T-helper 1 cell treated with Interleukin-12 subunit alpha and Interleukin-12 subunit beta and Interleukin-4 antibody, amounts not matched to agents 30 μg/mL and 1 μg/mL, for 36 hours (primary cell): ENCODE results near the gene ZMIZ1.

Experiments used
- H3K27ac Mint-ChIP-seq: one replicate; pipeline ENCODE4 v1.8.0; 2021; ENCODE audit warnings: mild to moderate bottlenecking, mixed read lengths
- H3K27me3 Mint-ChIP-seq: one replicate; pipeline ENCODE4 v1.8.0; 2021; ENCODE audit warnings: low read depth, mixed read lengths
- H3K36me3 Mint-ChIP-seq: one replicate; pipeline ENCODE4 v1.8.0; 2021; ENCODE audit warnings: low read depth, mixed read lengths
- H3K4me1 Mint-ChIP-seq: one replicate; pipeline ENCODE4 v1.8.0; 2021; ENCODE audit warnings: low read depth, mixed read lengths
- H3K4me3 Mint-ChIP-seq: one replicate; pipeline ENCODE4 v1.8.0; 2021; ENCODE audit warnings: mild to moderate bottlenecking, moderate library complexity, mixed read lengths
- H3K9me3 Mint-ChIP-seq: one replicate; pipeline ENCODE4 v1.8.0; 2021; ENCODE audit warnings: mixed read lengths

Gene ZMIZ1

DNA sequence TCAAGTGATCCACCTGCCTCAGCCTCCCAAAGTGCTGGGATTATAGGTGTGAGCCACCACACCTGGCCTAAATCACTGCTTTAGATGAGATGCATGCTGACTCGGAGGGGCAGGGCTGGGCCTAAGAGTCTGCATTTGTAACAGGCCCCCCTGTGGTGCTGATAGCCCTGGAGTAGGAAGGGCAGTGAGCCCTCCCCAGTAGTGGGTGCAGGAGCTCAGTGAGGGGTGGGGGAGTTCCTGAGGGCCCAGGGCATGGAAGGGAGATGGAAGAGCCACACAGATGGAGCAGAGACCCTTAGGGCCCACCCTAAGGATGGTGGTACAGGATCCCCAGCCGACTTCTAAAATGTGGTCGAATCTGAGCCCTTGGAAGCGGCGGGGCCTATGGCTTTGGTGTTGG lies 146.8 kb downstream of the ZMIZ1 start:
- Mint-ChIP-seq H3K36me3 (peaks cover 2% of the 10 kb centered on the region), H3K27me3 (no peaks in the 10 kb centered on the region), H3K9me3 (no peaks in the 10 kb centered on the region), H3K4me1 (no peaks in the 10 kb centered on the region), H3K27ac (no peak overlapping the region), H3K4me3 (no peak overlapping the region)

DNA sequence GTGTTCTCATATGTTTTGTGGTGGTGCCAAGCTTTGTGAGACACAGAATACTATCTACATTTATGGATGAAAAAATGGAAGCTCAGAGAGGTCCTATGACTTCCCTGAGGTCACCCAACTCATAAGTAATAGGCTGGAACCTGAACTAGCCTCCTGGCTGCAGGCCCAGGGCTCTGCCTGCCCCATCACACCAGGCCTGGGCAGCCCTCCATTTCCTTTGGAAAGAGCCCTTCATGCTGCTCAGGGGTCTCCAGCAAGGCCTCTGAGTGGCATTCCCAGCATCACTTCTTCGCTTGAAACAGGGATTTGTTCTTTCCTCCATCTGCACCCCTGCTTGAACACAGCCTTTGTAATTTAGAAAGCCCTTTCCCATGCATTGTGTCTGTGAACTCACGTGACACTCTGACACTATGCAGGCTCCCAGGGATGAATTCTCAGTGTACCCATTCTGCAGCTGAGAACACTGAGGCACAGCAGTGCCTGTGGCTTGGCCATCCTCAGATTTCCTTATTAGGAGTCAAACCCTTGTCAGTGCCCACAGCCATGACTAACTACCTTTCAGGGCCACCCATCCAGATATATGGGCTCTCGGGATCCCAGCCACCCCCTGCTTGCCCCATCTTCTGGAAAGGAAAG lies 150.7 kb downstream of the ZMIZ1 start:
- no peak overlapping the region for H3K27ac Mint-ChIP-seq
- H3K9me3 Mint-ChIP-seq: no peaks in the 10 kb centered on the region
- no peaks in the 10 kb centered on the region for H3K4me1 Mint-ChIP-seq
- H3K36me3 Mint-ChIP-seq: peaks cover 2% of the 10 kb centered on the region
- no peak overlapping the region for H3K4me3 Mint-ChIP-seq
- H3K27me3 Mint-ChIP-seq: no peaks in the 10 kb centered on the region

DNA sequence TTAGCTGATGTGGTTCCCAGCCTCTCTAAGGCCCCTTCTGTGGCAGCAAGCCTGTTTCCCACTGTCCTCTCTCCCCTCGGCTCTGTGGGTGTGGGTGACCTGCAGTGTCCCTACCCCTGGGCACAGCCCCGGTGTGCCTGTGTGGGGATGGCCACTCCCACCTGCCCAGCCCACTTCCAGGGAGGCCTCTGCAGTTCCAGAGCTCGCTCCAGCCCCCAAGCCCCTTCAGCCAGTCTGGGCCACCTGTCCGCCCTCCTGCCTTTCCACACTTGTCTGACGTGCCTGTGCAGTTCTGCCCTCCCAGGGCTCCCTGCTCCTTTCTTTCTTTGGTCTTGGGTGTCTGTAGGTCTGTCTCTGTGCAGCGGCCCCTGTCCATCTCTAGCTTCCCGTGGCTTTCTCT lies 151.5 kb downstream of the ZMIZ1 start:
- H3K4me3 Mint-ChIP-seq: no peak overlapping the region
- H3K27me3 Mint-ChIP-seq: no peaks in the 10 kb centered on the region
- H3K4me1 Mint-ChIP-seq: no peaks in the 10 kb centered on the region
- H3K27ac Mint-ChIP-seq: no peak overlapping the region
- peaks cover 2% of the 10 kb centered on the region for H3K36me3 Mint-ChIP-seq
- H3K9me3 Mint-ChIP-seq: no peaks in the 10 kb centered on the region

DNA sequence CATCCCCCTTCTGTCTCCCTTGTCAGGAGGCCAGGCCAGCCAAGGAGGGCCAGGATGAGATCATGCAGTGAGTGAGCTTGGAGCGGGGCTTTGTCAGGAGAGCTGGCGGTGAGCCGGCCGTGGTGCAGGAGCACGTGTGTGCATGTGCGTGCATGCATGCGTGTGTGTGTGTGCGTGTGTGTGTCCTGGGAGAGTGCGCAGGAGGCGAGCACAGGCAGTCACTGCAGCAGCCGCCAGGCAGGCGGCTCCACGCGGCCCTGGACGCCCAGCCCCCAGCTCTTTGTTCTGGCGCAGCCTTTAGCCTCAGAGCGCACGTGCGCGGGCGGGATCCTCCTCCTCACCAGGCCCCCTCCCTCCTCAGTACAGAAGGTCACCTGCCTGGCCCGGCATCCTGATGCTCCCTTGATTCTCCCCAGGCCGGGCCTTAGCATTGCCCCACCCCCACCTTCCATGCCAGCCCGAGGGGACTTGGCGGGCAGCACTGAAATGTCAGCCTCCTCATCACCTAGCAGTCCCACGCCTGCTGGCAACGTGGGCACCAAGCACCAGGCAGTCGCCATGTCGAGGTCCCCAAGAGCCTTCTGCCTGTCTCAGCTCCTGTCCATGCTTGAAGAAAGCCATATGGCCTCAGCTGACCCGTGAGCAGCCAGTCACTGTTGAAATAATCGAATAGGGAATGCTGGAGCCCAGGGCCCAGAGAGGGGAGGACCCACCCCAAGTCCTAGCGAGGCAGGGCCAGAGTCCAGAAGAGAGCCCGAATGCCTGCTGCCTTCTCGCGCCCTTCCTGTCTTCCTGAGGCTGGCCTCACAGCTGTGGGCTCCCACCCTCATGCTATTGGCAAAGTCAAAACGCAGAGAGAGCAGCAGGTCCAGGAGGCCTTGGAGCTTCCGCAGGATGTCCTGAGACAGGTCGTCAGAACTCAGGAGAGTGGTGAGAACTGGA lies 152.6 kb downstream of the ZMIZ1 start:
- no peaks in the 10 kb centered on the region for H3K27me3 Mint-ChIP-seq
- H3K9me3 Mint-ChIP-seq: no peaks in the 10 kb centered on the region
- no peak overlapping the region for H3K27ac Mint-ChIP-seq
- H3K4me1 Mint-ChIP-seq: no peaks in the 10 kb centered on the region
- peaks cover 2% of the 10 kb centered on the region for H3K36me3 Mint-ChIP-seq
- no peak overlapping the region for H3K4me3 Mint-ChIP-seq

DNA sequence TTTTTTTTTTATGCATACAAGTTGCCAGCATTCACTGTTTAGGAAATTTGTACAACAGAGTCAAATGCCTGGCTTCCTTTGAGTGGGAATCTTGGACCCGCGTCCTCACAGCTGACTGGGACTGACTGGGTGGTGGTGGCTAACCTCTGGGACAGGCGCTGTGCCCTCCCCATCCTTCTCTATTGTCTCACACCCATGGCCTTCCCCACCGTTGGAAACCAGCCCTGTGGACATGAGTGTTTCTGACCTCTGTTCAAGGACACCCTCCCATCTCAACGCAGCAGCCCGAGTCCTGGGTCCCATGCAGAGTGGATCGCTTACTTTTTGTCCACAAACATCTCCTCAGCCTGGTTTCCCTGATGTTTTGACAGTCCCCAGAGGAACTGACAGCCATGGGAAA lies 153.4 kb downstream of the ZMIZ1 start:
- Mint-ChIP-seq H3K9me3 (no peaks in the 10 kb centered on the region), H3K27me3 (no peaks in the 10 kb centered on the region), H3K36me3 (no peaks in the 10 kb centered on the region), H3K4me3 (no peak overlapping the region), H3K4me1 (no peaks in the 10 kb centered on the region), H3K27ac (no peak overlapping the region)

DNA sequence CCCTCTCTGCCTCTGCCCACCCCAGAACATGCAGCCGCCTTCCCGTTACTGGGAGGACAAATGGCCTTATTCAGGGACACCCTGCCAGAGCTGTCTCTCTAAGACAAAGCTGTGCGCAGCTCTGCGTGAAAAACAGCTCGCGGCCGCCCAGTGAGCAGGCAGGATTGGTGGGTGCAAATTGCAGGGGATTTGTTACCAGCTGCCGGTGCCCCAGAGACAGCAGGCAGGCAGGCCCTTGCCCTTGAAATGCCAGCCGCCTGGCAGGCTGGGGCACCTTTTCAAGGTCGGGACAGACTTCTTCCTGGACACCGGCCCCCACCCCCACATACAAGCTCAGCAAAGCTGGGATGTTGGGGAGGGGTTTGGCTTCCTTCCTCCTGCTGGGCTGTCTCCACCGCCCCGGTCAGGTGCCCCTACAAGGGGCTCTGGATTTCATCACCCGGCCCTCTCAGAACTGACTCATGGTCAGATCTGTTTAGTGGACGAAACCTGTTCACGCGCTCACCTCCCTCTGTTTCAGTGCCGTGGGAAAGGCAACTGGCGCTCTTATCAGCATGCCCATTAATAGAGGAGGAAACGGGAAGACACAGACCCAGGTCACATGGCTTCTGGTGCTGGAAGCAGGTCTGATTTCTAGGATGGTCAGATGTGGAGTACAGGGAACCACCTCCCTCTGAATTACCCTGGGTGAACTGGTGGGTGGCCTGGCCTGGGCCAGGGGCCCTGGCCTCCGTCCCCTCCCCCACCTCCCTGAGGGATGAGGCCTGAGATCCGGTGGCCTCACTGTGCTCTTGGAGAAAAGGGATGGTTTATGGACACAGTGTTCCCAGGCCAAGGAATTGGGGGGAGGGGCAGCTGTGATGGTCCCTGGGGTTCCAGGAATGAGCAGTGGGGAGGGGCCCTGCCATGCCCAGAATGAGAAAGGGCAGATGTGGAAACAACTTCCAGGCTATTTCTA lies 154.6 kb downstream of the ZMIZ1 start:
- H3K36me3 Mint-ChIP-seq: no peaks in the 10 kb centered on the region
- no peaks in the 10 kb centered on the region for H3K27me3 Mint-ChIP-seq
- H3K27ac Mint-ChIP-seq: no peak overlapping the region
- no peaks in the 10 kb centered on the region for H3K9me3 Mint-ChIP-seq
- no peaks in the 10 kb centered on the region for H3K4me1 Mint-ChIP-seq
- H3K4me3 Mint-ChIP-seq: no peak overlapping the region

DNA sequence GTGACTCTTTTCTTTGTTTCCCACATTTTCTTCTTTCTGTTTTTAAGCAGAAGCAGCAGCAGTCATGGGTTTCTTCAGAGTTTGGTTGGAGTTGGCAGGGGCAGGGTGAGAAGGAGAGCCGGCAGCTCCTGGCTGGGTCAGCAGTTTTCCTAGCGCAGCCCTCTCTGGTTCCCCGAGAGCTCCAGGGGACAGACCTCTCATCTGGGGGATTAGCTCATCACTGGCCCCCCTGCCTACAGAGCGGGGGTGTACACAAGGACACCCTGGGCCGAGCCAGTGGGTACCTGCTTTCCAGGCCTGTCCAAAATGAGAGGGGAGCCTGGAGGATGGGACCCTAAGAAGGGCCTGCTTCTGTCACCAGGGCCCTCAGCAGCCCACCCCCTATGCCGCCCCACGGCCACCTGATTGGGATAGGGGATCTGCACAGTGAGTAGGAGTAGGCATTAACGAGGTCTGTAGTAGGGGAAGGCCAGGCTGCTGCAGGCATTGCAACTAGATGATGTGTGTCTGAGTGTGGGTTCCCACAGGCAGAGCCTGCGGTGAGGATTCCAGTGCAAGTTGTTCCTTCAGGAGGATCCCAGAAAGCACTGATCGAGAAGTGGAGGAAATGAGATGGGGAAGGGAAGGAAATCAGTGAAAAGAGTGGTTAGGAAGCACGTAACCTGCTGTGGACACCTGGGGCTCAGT lies 155.6 kb downstream of the ZMIZ1 start:
- Mint-ChIP-seq H3K4me3 (no peak overlapping the region), H3K9me3 (no peaks in the 10 kb centered on the region), H3K27ac (no peak overlapping the region), H3K4me1 (no peaks in the 10 kb centered on the region), H3K27me3 (no peaks in the 10 kb centered on the region), H3K36me3 (no peaks in the 10 kb centered on the region)

DNA sequence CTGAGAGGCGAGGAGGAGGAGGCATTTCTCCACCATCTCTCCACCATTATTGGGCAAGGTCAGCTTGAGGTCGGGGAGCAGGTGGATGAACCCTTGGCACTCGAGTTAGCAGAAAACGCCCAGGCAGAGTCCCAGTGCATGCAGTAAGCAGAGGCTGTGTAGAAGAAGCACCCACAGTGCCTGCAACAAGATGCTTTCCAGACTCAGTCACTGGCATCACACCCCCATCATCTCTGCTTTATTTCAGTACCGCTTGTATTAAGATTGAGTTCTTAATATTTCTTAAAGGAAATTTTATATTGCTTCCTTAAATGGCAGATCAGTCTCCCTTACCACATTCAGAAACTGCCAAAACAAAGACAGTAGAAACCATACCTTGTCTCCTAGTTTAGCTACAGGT lies 156.2 kb downstream of the ZMIZ1 start:
- no peaks in the 10 kb centered on the region for H3K9me3 Mint-ChIP-seq

DNA sequence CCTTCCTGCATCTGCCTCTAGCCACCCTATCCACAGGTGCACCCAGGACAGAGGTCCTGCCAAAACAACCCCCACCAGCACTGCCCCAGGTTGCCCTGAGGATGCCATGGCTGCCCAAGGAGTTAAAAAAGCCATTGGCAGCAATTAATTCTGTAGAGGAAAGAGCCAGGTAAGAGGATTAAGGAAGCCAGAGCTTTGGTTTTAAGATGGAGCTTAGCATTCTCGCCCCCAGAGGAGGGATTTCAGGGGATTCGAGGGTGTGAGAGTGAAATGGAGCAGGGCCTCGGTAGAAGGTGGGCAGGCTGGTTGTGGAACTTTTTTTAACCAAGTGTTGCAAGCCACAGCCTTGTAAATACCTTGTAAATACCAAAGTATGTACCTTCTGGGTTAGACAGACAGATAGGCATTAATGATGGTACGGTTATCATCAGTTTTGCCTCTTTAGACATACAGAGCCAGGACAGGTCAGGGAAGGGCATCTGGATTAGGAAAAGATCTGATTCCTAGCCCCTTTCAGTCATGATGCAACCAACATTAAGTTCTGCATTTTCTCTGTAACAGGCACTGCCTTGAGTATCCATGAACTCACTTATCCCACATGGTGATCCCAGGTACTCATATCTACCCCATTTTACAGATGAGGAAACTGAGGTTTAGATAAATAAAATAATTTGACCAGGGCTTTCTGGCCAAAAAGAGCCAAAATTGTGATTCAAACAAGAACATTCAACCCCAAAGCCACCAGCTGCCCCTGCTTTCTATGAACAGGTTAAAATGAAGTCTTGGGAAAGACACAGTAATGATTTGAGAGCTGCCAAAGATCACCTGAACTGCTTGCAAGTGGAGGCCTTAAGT lies 157.9 kb downstream of the ZMIZ1 start:
- Mint-ChIP-seq H3K4me1 (no peaks in the 10 kb centered on the region), H3K9me3 (no peaks in the 10 kb centered on the region), H3K4me3 (no peak overlapping the region), H3K36me3 (no peaks in the 10 kb centered on the region), H3K27ac (no peak overlapping the region), H3K27me3 (no peaks in the 10 kb centered on the region)

More for the DNA sequence above, 156.2 kb downstream of the ZMIZ1 start:
- H3K4me3 Mint-ChIP-seq: no peak overlapping the region
- no peaks in the 10 kb centered on the region for H3K36me3 Mint-ChIP-seq
- no peaks in the 10 kb centered on the region for H3K27me3 Mint-ChIP-seq
- no peak overlapping the region for H3K27ac Mint-ChIP-seq
- H3K4me1 Mint-ChIP-seq: no peaks in the 10 kb centered on the region

DNA sequence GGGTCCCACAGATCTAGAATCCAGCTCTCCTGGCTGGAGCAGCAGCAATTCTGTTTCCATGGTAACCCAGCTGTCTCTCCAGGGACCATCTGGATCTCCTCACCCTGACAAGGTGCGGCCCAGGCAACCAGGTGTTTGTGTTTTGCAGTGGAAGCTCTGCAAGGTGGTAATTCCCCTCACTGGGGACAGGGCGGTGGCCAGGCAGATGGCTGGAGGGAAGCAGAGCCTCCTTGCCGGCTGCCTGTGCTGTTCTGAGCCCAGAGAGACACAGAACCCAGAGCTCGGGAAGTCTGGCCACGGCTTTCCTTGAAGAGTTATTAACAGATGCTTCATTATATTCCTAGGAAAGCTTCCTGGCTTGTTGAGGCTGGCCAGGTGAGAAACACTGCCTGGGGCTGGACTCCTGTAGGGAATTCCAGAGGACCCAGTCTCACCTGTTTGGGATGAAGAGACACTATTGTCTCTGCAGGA lies 160.3 kb downstream of the ZMIZ1 start:
- no peak overlapping the region for H3K27ac Mint-ChIP-seq
- no peaks in the 10 kb centered on the region for H3K4me1 Mint-ChIP-seq
- H3K27me3 Mint-ChIP-seq: no peaks in the 10 kb centered on the region
- H3K9me3 Mint-ChIP-seq: no peaks in the 10 kb centered on the region
- H3K36me3 Mint-ChIP-seq: no peaks in the 10 kb centered on the region
- no peak overlapping the region for H3K4me3 Mint-ChIP-seq

DNA sequence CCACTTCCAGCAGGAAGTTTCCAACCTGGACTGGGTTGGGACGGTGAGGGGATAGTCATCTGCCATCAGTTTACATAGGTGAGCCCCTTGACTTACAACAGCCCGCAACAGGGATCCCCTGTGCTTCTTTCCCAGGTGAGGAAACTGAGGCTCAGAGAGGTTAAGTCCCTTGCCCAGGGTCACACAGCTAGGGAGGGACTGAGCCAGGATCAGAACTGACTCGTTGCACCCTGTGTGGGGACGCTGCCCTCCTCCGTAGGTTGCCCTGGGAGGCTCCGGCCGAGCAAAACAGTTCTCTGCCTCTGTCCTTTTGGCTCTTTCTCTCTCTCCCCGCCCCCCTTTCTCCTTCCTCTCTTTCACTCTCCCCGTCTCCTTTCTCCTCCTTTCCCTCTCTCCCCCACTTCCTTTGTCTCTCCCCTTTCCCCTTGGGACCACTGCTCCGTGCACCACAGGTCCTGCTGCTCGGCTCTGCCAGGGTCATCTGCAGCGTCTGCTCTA lies 161.1 kb downstream of the ZMIZ1 start:
- Mint-ChIP-seq H3K4me3 (no peak overlapping the region), H3K27me3 (no peaks in the 10 kb centered on the region), H3K36me3 (no peaks in the 10 kb centered on the region), H3K4me1 (no peaks in the 10 kb centered on the region), H3K27ac (no peak overlapping the region), H3K9me3 (no peaks in the 10 kb centered on the region)

DNA sequence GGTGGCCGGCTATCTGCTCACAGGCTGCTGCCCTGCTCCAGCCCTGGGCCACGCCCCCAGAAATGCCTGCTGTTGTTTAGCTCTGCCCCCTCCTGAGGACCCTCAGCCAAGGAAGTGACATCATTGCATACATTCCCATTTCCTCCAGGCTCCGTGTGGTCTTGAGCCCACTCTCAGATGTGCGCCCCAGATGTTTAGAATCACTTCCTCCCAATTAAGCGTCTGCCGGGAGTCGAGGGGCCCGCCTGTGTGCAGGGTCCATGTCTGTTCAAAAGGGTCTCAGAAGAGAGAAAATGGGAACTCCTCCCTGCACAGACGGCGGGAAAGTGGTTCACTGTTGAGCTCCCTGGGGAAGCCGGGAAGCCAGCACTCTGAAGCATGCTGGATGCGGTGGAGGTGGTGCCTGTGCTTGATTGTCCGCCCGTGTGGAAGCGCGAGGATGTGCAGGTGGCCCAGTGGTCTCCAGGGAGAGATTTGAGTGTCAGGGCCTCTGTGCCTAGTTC lies 161.6 kb downstream of the ZMIZ1 start:
- no peaks in the 10 kb centered on the region for H3K9me3 Mint-ChIP-seq
- H3K36me3 Mint-ChIP-seq: no peaks in the 10 kb centered on the region
- no peaks in the 10 kb centered on the region for H3K4me1 Mint-ChIP-seq
- H3K4me3 Mint-ChIP-seq: no peak overlapping the region
- no peaks in the 10 kb centered on the region for H3K27me3 Mint-ChIP-seq
- H3K27ac Mint-ChIP-seq: no peak overlapping the region

DNA sequence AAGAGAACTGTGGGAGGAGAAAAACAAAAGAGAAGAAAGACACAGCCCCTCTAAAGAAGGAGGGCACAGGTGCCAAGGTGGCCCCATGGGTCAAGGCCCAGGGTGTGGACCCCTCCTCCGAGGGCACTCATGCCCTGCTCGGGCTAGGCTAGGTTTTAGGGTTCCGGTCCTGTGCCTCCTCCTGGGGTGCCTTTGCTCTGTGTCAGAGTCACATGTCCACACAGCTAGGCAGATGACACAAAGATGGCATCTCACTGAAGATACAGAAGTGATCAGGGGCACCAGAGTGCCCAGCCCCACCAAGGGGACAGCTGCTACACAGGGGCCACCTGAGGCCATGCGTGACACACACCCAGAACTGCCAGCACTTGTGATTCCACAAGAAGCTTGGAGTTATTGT lies 162.1 kb downstream of the ZMIZ1 start:
- Mint-ChIP-seq H3K36me3 (no peaks in the 10 kb centered on the region), H3K9me3 (no peaks in the 10 kb centered on the region), H3K4me1 (no peaks in the 10 kb centered on the region), H3K27ac (no peak overlapping the region), H3K27me3 (no peaks in the 10 kb centered on the region), H3K4me3 (no peak overlapping the region)
